Measurements from ENCODE around the gene ITGBL1.

ITGBL1 gene

DNA sequence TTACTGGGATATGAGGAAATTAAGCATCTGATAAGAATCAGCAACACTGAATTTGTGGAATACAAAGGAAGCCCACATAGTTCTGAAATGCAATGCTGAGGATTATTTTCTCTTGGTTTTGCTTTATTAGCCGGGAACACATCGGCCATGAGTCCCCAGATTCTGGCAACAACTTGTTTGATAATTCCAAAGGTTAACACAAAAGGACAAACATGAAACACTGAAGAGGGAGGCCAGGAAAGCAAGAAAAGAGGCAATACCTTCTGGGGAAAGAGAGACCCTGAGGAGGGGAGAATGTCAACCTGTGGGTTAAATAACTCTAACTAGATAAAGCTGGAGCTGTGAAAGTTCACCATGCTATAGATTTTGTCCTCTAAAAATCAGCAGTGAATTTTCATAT lies 285.9 kb downstream of the ITGBL1 start:
- Histone ChIP-seq H3F3A (ENCODE audit: insufficient read depth, low read length) (no peaks in the 10 kb centered on the region), H3K9me3 (replicated peaks; ENCODE audit: insufficient read depth, low read length) (no peaks in the 10 kb centered on the region), H3K36me3 (replicated peaks; ENCODE audit: insufficient read depth, low read length) (no peaks in the 10 kb centered on the region), H3K27me3 (replicated peaks; ENCODE audit: insufficient read depth, low read length) (no peaks in the 10 kb centered on the region), H3K9me2 (replicated peaks; ENCODE audit: insufficient read depth, low read length) (no peaks in the 10 kb centered on the region), H3K79me2 (ENCODE audit: low read length) (no peaks in the 10 kb centered on the region), H4K20me1 (ENCODE audit: insufficient read depth, low read length) (no peaks in the 10 kb centered on the region), H3K27ac (ENCODE audit: low read length) (no peak overlapping the region), H3K9ac (ENCODE audit: low read length) (no peak overlapping the region), H2AFZ (ENCODE audit: low read length) (no peak overlapping the region), H3K4me1 (ENCODE audit: low read length) (no peaks in the 10 kb centered on the region), H3K4me3 (ENCODE audit: low read length) (no peak overlapping the region), H3K4me2 (ENCODE audit: low read depth, low read length) (no peak overlapping the region)
- TF ChIP-seq EZH2 (optimal IDR thresholded peaks at IDR 0.05; ENCODE audit: low read depth, low read length) = no peak
- no peak for TF ChIP-seq EZH2phosphoT487 (IDR thresholded peaks at IDR 0.05; ENCODE audit: low read length)
- TF ChIP-seq, protein P1, sequence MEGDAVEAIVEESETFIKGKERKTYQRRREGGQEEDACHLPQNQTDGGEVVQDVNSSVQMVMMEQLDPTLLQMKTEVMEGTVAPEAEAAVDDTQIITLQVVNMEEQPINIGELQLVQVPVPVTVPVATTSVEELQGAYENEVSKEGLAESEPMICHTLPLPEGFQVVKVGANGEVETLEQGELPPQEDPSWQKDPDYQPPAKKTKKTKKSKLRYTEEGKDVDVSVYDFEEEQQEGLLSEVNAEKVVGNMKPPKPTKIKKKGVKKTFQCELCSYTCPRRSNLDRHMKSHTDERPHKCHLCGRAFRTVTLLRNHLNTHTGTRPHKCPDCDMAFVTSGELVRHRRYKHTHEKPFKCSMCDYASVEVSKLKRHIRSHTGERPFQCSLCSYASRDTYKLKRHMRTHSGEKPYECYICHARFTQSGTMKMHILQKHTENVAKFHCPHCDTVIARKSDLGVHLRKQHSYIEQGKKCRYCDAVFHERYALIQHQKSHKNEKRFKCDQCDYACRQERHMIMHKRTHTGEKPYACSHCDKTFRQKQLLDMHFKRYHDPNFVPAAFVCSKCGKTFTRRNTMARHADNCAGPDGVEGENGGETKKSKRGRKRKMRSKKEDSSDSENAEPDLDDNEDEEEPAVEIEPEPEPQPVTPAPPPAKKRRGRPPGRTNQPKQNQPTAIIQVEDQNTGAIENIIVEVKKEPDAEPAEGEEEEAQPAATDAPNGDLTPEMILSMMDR (IDR thresholded peaks at IDR 0.05; ENCODE audit: low read length) = no peak
- no peak for DNase-seq

DNA sequence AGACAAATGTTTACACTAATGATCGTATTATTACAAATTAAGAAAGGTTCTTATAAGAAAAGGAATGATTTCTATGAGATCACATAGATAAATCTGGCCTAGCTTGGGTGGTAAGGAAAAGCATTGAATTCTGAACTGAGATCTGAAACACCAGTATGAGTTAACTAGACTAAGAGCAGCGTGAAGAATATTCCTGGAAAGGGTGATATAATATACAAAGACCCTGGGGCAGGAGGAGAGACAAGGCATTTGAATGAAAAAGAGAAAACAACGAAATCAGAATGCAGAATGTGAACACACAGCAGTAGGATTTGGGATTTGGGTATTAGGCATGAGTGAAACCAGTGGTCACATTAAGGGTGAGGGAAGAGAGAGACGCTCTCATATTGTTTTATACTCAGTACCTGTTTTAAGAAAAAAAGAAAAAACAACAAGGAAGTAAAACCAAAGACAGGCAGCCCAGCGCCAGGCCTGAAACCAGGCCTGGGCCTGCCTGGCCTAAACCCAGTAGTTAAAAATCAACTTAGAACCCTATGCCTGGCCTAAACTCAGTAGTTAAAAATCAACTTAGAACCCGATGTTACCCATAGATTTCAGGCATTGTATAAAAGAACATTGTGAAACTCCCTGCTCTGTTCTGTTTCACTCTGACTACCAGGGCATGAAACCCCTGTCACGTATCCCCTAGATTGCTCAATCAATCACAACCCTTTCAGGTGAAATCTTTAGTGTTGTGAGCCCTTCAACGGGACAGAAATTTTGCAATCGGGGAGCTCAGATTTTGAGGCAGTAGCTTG lies 287.1 kb downstream of the ITGBL1 start:
- Histone ChIP-seq H2AFZ (ENCODE audit: low read length) (no peak overlapping the region), H3K27me3 (replicated peaks; ENCODE audit: insufficient read depth, low read length) (no peaks in the 10 kb centered on the region), H3K4me2 (ENCODE audit: low read depth, low read length) (no peak overlapping the region)

DNA sequence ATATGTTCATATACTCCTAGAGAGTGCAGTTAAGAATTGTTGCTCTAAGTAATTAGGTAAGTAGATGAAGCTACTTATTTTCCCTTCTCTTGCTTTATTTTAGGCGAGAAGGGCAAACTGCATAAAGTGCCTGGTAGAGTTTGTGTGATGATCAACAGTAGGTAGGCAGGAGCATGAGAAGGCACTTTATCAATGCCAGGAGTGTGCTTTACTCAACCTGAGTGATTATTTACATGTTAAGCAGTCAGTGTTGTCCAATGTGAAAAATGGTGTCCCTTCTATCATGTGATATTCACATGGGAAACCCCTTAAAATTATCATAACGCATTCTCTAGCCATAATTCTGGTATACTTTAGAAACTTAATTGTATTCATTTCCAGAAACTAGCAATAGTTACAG lies 294.0 kb downstream of the ITGBL1 start:
- Histone ChIP-seq H3K79me2 (ENCODE audit: low read length) (no peaks in the 10 kb centered on the region), H3K4me2 (ENCODE audit: low read depth, low read length) (no peak overlapping the region), H3K27me3 (replicated peaks; ENCODE audit: insufficient read depth, low read length) (no peaks in the 10 kb centered on the region), H3K9me3 (replicated peaks; ENCODE audit: insufficient read depth, low read length) (no peaks in the 10 kb centered on the region), H3K4me1 (ENCODE audit: low read length) (no peaks in the 10 kb centered on the region), H3F3A (ENCODE audit: insufficient read depth, low read length) (no peaks in the 10 kb centered on the region), H3K9ac (ENCODE audit: low read length) (no peak overlapping the region), H4K20me1 (ENCODE audit: insufficient read depth, low read length) (no peaks in the 10 kb centered on the region), H3K27ac (ENCODE audit: low read length) (no peak overlapping the region), H3K36me3 (replicated peaks; ENCODE audit: insufficient read depth, low read length) (no peaks in the 10 kb centered on the region), H2AFZ (ENCODE audit: low read length) (no peak overlapping the region), H3K4me3 (ENCODE audit: low read length) (no peak overlapping the region), H3K9me2 (replicated peaks; ENCODE audit: insufficient read depth, low read length) (no peaks in the 10 kb centered on the region)
- DNase-seq = no peak
- TF ChIP-seq EZH2phosphoT487 (IDR thresholded peaks at IDR 0.05; ENCODE audit: low read length) (no peak), EZH2 (optimal IDR thresholded peaks at IDR 0.05; ENCODE audit: low read depth, low read length) (no peak)
- TF ChIP-seq, protein P1 (IDR thresholded peaks at IDR 0.05; ENCODE audit: low read length) = no peak

More for the DNA sequence above, 287.1 kb downstream of the ITGBL1 start:
- Histone ChIP-seq H3K4me1 (ENCODE audit: low read length) (no peaks in the 10 kb centered on the region), H3K36me3 (replicated peaks; ENCODE audit: insufficient read depth, low read length) (no peaks in the 10 kb centered on the region), H4K20me1 (ENCODE audit: insufficient read depth, low read length) (no peaks in the 10 kb centered on the region), H3K27ac (ENCODE audit: low read length) (no peak overlapping the region), H3K79me2 (ENCODE audit: low read length) (no peaks in the 10 kb centered on the region), H3F3A (ENCODE audit: insufficient read depth, low read length) (no peaks in the 10 kb centered on the region), H3K9ac (ENCODE audit: low read length) (no peak overlapping the region), H3K4me3 (ENCODE audit: low read length) (no peak overlapping the region), H3K9me2 (replicated peaks; ENCODE audit: insufficient read depth, low read length) (no peaks in the 10 kb centered on the region), H3K9me3 (replicated peaks; ENCODE audit: insufficient read depth, low read length) (no peaks in the 10 kb centered on the region)
- no peak for DNase-seq
- TF ChIP-seq, protein P1 (IDR thresholded peaks at IDR 0.05; ENCODE audit: low read length) = no peak

Measured in MM.1S (cell line).